Activated CD8-positive, alpha-beta T cell treated with anti-CD3 and anti-CD28 coated beads for 36 hours (primary cell): ENCODE data around the gene KCTD7. TPM values are rescaled to one million over a fixed set of nuclear protein-coding genes. Genes with fewer than 3 reads are reported as not detected.
"Not testable (repeated sequence)": the region's sequence is repeated elsewhere in the genome, so short reads cannot be mapped to it uniquely, and the experiment has no call there.

Experiments used
- ATAC-seq: fragments of 200-7000 bp; cut with Tn5 transposase; one replicate; pipeline ENCODE4 v1.10.0; 2021; ENCODE audit warnings: mild to moderate bottlenecking, moderate library complexity
- CTCF ChIA-PET: fragments of 350-600 bp; sonication (Branson Sonifier 250); formaldehyde crosslinking; loops from one replicate; lab custom pipeline; 2021; ENCODE audit warnings: antibody characterized with exemption; lab: Charles Lee
- POLR2A ChIA-PET: fragments of 350-600 bp; sonication (Branson Sonifier 250); formaldehyde crosslinking; loops from one replicate; lab custom pipeline; 2021; ENCODE audit warnings: antibody characterized with exemption; lab: Charles Lee
- DNase-seq: peaks from one replicate; pipeline ENCODE4 v3.0.0-alpha.2; 2020
- H3K27ac Mint-ChIP-seq: one replicate; pipeline ENCODE4 v1.8.0; 2021; ENCODE audit warnings: mild to moderate bottlenecking, mixed read lengths
- H3K27me3 Mint-ChIP-seq: one replicate; pipeline ENCODE4 v1.8.0; 2021; ENCODE audit warnings: mixed read lengths
- H3K36me3 Mint-ChIP-seq: one replicate; pipeline ENCODE4 v1.8.0; 2021; ENCODE audit warnings: low read depth, mixed read lengths
- H3K4me1 Mint-ChIP-seq: one replicate; pipeline ENCODE4 v1.8.0; 2021; ENCODE audit warnings: low read depth, mixed read lengths
- H3K4me3 Mint-ChIP-seq: one replicate; pipeline ENCODE4 v1.8.0; 2021; ENCODE audit warnings: mild to moderate bottlenecking, moderate library complexity, mixed read lengths
- H3K9me3 Mint-ChIP-seq: one replicate; pipeline ENCODE4 v1.8.0; 2021; ENCODE audit warnings: mixed read lengths
- CTCF ChIP-seq: fragments of 200-600 bp; IDR thresholded peaks from one replicate; pipeline ENCODE4 v1.8.0; 2022; ENCODE audit warnings: antibody characterized with exemption, mild to moderate bottlenecking
- intact Hi-C: fragments of 100-400 bp; cut with micrococcal nuclease; formaldehyde crosslinking; loops from one replicate; pipeline ENCODE4 v1.10.0; 2022
- total RNA-seq, 2 experiments: library from RNA; stranded (reverse); gene quantifications; one replicate each; pipeline ENCODE4 v1.2.3, GENCODE V29; 2021

Gene KCTD7
- total RNA-seq, 2 experiments from 2014 or later = 4.8 to 5.4 TPM

GRCh38 chr7:66668677-66669076, 40.0 kb downstream of the KCTD7 start:
- intact Hi-C loops = no loop called here
- Mint-ChIP-seq H3K4me1 (peaks cover 3% of the 10 kb centered on the region), H3K9me3 (no peaks in the 10 kb centered on the region), H3K27ac (no peak overlapping the region), H3K27me3 (no peaks in the 10 kb centered on the region), H3K36me3 (peaks cover 2% of the 10 kb centered on the region), H3K4me3 (no peak overlapping the region)
- no peak for ATAC-seq
- ChIA-PET POLR2A (interaction anchor here (1.2 kb wide), 1 partner anchor 46 kb away, joined by 3 read pairs; no protein-coding TSS in a partner anchor), CTCF (no interaction called here)
- TF ChIP-seq CTCF = no peak
- DNase-seq = peak; percentile 17

GRCh38 chr7:66669088-66669487, 40.4 kb downstream of the KCTD7 start:
- CTCF ChIA-PET = no interaction called here
- ATAC-seq = no peak
- no peak overlapping the region for H3K27ac Mint-ChIP-seq

GRCh38 chr7:66669496-66669895, 40.8 kb downstream of the KCTD7 start:
- DNase-seq = no peak
- no peak for ATAC-seq
- POLR2A ChIA-PET = interaction anchor here (1.2 kb wide), 1 partner anchor 47 kb away, joined by 3 read pairs; no protein-coding TSS in a partner anchor
- intact Hi-C loops = no loop called here
- H3K36me3 Mint-ChIP-seq = peaks cover 2% of the 10 kb centered on the region
- no peaks in the 10 kb centered on the region for H3K27me3 Mint-ChIP-seq
- H3K27ac Mint-ChIP-seq = no peak overlapping the region
- TF ChIP-seq CTCF = no peak
- peaks cover 3% of the 10 kb centered on the region for H3K4me1 Mint-ChIP-seq
- H3K9me3 Mint-ChIP-seq = no peaks in the 10 kb centered on the region
- CTCF ChIA-PET = no interaction called here
- H3K4me3 Mint-ChIP-seq = no peak overlapping the region

More at GRCh38 chr7:66669088-66669487, 40.4 kb downstream of the KCTD7 start:
- Mint-ChIP-seq H3K4me3 (no peak overlapping the region), H3K36me3 (peaks cover 2% of the 10 kb centered on the region), H3K27me3 (no peaks in the 10 kb centered on the region), H3K9me3 (no peaks in the 10 kb centered on the region), H3K4me1 (peaks cover 3% of the 10 kb centered on the region)
- POLR2A ChIA-PET = interaction anchor here (1.2 kb wide), 1 partner anchor 47 kb away, joined by 3 read pairs; no protein-coding TSS in a partner anchor
- TF ChIP-seq CTCF = no peak
- DNase-seq = no peak
- intact Hi-C loops = no loop called here

GRCh38 chr7:66671034-66671433, 42.4 kb downstream of the KCTD7 start:
- H3K27ac Mint-ChIP-seq = no peak overlapping the region
- ChIA-PET POLR2A (interaction anchor here (1.3 kb wide), 1 partner anchor 17 kb away, joined by 3 read pairs; no protein-coding TSS in a partner anchor), CTCF (interaction anchor here (0.5 kb wide), 1 partner anchor 844 kb away, joined by 3 read pairs; no protein-coding TSS in a partner anchor)
- no peaks in the 10 kb centered on the region for H3K27me3 Mint-ChIP-seq
- no peak for DNase-seq
- H3K4me1 Mint-ChIP-seq = peaks cover 3% of the 10 kb centered on the region
- no peak overlapping the region for H3K4me3 Mint-ChIP-seq
- ATAC-seq = no peak
- H3K9me3 Mint-ChIP-seq = no peaks in the 10 kb centered on the region
- intact Hi-C loops = no loop called here
- no peak for TF ChIP-seq CTCF
- H3K36me3 Mint-ChIP-seq = peaks cover 2% of the 10 kb centered on the region

GRCh38 chr7:66671486-66671885, 42.8 kb downstream of the KCTD7 start:
- CTCF ChIA-PET, DNase-seq, H3K9me3 Mint-ChIP-seq, H3K36me3 Mint-ChIP-seq, H3K27ac Mint-ChIP-seq, H3K4me1 Mint-ChIP-seq, H3K4me3 Mint-ChIP-seq, ATAC-seq, H3K27me3 Mint-ChIP-seq, POLR2A ChIA-PET, intact Hi-C loops: not testable (repeated sequence)

- H3K4me1 Mint-ChIP-seq, H3K27ac Mint-ChIP-seq, CTCF ChIA-PET, H3K9me3 Mint-ChIP-seq, H3K27me3 Mint-ChIP-seq, H3K4me3 Mint-ChIP-seq, H3K36me3 Mint-ChIP-seq, intact Hi-C loops, DNase-seq: not testable (repeated sequence)
- POLR2A ChIA-PET = interaction anchor here (0.6 to 0.7 kb wide), 3 partner anchors 18 to 114 kb away, joined by 3 read pairs; no protein-coding TSS in a partner anchor
- peak; percentile 14 for ATAC-seq
These were observed 43.9 kb downstream of the KCTD7 start for GRCh38 chr7:66672432-66673123.

GRCh38 chr7:66673124-66673640, 44.5 kb downstream of the KCTD7 start:
- H3K9me3 Mint-ChIP-seq, intact Hi-C loops, H3K27me3 Mint-ChIP-seq, H3K4me1 Mint-ChIP-seq, H3K36me3 Mint-ChIP-seq, CTCF ChIA-PET, H3K4me3 Mint-ChIP-seq: not testable (repeated sequence)
- ATAC-seq (peak; percentile 88), DNase-seq (peak; percentile 44)
- POLR2A ChIA-PET = interaction anchor here (0.6 kb wide), 1 partner anchor 19 kb away, joined by 3 read pairs; no protein-coding TSS in a partner anchor
- peak overlapping the region; percentile 84 for H3K27ac Mint-ChIP-seq
